PC-9 (cell line): ENCODE results near the gene AKAP11. TPM values are rescaled to one million over a fixed set of nuclear protein-coding genes. Genes with fewer than 3 reads are reported as not detected.

Source experiments
- BruUV-seq: library from RNA; stranded (reverse); fragments of 400-500 nt; replicated peaks from 2 replicates; lab custom pipeline; 2021; lab: Mats Ljungman, UMichigan
- CTCF ChIA-PET: fragments of 300-600 bp; sonication (Branson Sonifier 250); formaldehyde crosslinking; loops from one replicate; lab custom pipeline; 2022; ENCODE audit warnings: antibody characterized with exemption; lab: Charles Lee
- POLR2A ChIA-PET: fragments of 300-600 bp; sonication (Branson Sonifier 250); formaldehyde crosslinking; loops from one replicate; lab custom pipeline; 2022; ENCODE audit warnings: antibody characterized with exemption; ENCODE audit not compliant: unreplicated experiment; lab: Charles Lee
- DNase-seq, 2 experiments: peaks; one replicate each; pipeline versions ENCODE4 v3.0.0 to v3.0.0-alpha.2; 2015 to 2022; ENCODE audit warnings: mixed read lengths in 1 of 2
- H2AFZ ChIP-seq: fragments of 200-600 bp; sonication (generic); 2 replicates; pipeline ENCODE4 v1.8.1; 2017; ENCODE audit warnings: antibody characterized with exemption
- H3F3A ChIP-seq: fragments of 200-600 bp; sonication (generic); 2 replicates; pipeline ENCODE4 v1.8.1; 2017; ENCODE audit warnings: antibody characterized with exemption, mild to moderate bottlenecking, low read depth; ENCODE audit not compliant: insufficient read depth
- H3K27ac ChIP-seq: fragments of 200-600 bp; sonication (generic); 2 replicates; pipeline ENCODE4 v1.6.1; 2016; ENCODE audit warnings: mixed run types
- H3K27me3 ChIP-seq: fragments of 200-600 bp; sonication (generic); 2 replicates; pipeline ENCODE4 v1.6.1; 2016; ENCODE audit warnings: low read depth, mixed run types; ENCODE audit not compliant: insufficient read depth
- H3K36me3 ChIP-seq: fragments of 200-600 bp; sonication (generic); 2 replicates; pipeline ENCODE4 v1.6.1; 2016; ENCODE audit warnings: low read depth, mixed run types
- H3K4me1 ChIP-seq: fragments of 200-600 bp; sonication (generic); replicated peaks from 2 replicates; pipeline ENCODE4 v1.6.1; 2016; ENCODE audit warnings: mixed run types; ENCODE audit not compliant: insufficient read depth
- H3K4me2 ChIP-seq: fragments of 200-600 bp; sonication (generic); 2 replicates; pipeline ENCODE4 v1.6.1; 2017; ENCODE audit warnings: mixed run types
- H3K4me3 ChIP-seq: fragments of 200-600 bp; sonication (generic); 2 replicates; pipeline ENCODE4 v1.6.1; 2016; ENCODE audit warnings: mixed run types
- H3K79me2 ChIP-seq: fragments of 200-600 bp; sonication (generic); 2 replicates; pipeline ENCODE4 v1.6.1; 2017; ENCODE audit warnings: low read depth, mixed run types
- H3K9me2 ChIP-seq: fragments of 200-600 bp; sonication (generic); 2 replicates; pipeline ENCODE4 v1.8.1; 2017; ENCODE audit warnings: mild to moderate bottlenecking; ENCODE audit not compliant: insufficient read depth
- H3K9me3 ChIP-seq: fragments of 200-600 bp; sonication (generic); 2 replicates; pipeline ENCODE4 v1.8.1; 2016; ENCODE audit warnings: low read depth; ENCODE audit not compliant: insufficient read depth
- H4K20me1 ChIP-seq: fragments of 200-600 bp; sonication (generic); 2 replicates; pipeline ENCODE4 v1.8.1; 2017; ENCODE audit not compliant: insufficient read depth
- CTCF ChIP-seq: fragments of 200-600 bp; sonication (generic); conservative IDR thresholded peaks from 2 replicates; pipeline ENCODE4 v1.6.1; 2017; ENCODE audit warnings: mixed run types, antibody characterized with exemption, mild to moderate bottlenecking, moderate library complexity
- EZH2 ChIP-seq: fragments of 200-600 bp; sonication (generic); IDR thresholded peaks from 2 replicates; pipeline ENCODE4 v1.8.0; 2017; ENCODE audit warnings: antibody characterized with exemption, low read depth
- intact Hi-C: fragments of 100-400 bp; cut with micrococcal nuclease; formaldehyde crosslinking; loops from one replicate; pipeline ENCODE4 v1.10.0; 2022; ENCODE audit not compliant: unreplicated experiment
- total RNA-seq: library from RNA; stranded (reverse); gene quantifications from 2 replicates; pipeline ENCODE4 v1.2.3, GENCODE V29; 2021

Gene AKAP11
- total RNA-seq, 1 experiment from 2014 or later: 15.9 TPM

GRCh38 chr13:42246541-42246940 is 25.4 kb upstream of the AKAP11 start:
- no TSS peak for BruUV-seq
- Histone ChIP-seq H3K27me3 (no peaks in the 10 kb centered on the region), H3K4me3 (no peak overlapping the region), H3K9me3 (no peaks in the 10 kb centered on the region), H3K36me3 (no peaks in the 10 kb centered on the region), H3F3A (no peaks in the 10 kb centered on the region), H3K79me2 (no peaks in the 10 kb centered on the region), H3K4me1 (no peaks in the 10 kb centered on the region), H3K27ac (no peak overlapping the region), H3K9me2 (no peaks in the 10 kb centered on the region), H4K20me1 (no peaks in the 10 kb centered on the region), H2AFZ (no peak overlapping the region), H3K4me2 (no peak overlapping the region)
- TF ChIP-seq EZH2: no peak
- no peak for TF ChIP-seq CTCF
- ChIA-PET CTCF (no interaction called here), POLR2A (no interaction called here)
- intact Hi-C loops: no loop called here
- no peak for DNase-seq

GRCh38 chr13:42247883-42248282 is 24.1 kb upstream of the AKAP11 start:
- H3F3A ChIP-seq: no peaks in the 10 kb centered on the region
- DNase-seq: no peak

GRCh38 chr13:42255886-42256285 is 16.1 kb upstream of the AKAP11 start:
- POLR2A ChIA-PET: no interaction called here
- H3K36me3 ChIP-seq: no peaks in the 10 kb centered on the region

More at GRCh38 chr13:42247883-42248282, 24.1 kb upstream of the AKAP11 start:
- Histone ChIP-seq H3K27me3 (no peaks in the 10 kb centered on the region), H3K9me3 (no peaks in the 10 kb centered on the region), H3K4me3 (no peak overlapping the region), H4K20me1 (no peaks in the 10 kb centered on the region), H3K79me2 (no peaks in the 10 kb centered on the region), H3K9me2 (no peaks in the 10 kb centered on the region), H3K4me1 (no peaks in the 10 kb centered on the region), H3K4me2 (no peak overlapping the region), H2AFZ (no peak overlapping the region), H3K36me3 (no peaks in the 10 kb centered on the region), H3K27ac (no peak overlapping the region)
- TF ChIP-seq EZH2 (no peak), CTCF (no peak)
- ChIA-PET POLR2A (no interaction called here), CTCF (no interaction called here)
- intact Hi-C loops: no loop called here
- BruUV-seq: no TSS peak

More at GRCh38 chr13:42255886-42256285, 16.1 kb upstream of the AKAP11 start:
- Histone ChIP-seq H3K27me3 (no peaks in the 10 kb centered on the region), H3K79me2 (no peaks in the 10 kb centered on the region), H3K4me3 (no peak overlapping the region), H3F3A (no peaks in the 10 kb centered on the region), H3K9me3 (no peaks in the 10 kb centered on the region), H3K27ac (no peak overlapping the region), H3K9me2 (no peaks in the 10 kb centered on the region), H4K20me1 (no peaks in the 10 kb centered on the region), H2AFZ (no peak overlapping the region), H3K4me1 (no peaks in the 10 kb centered on the region), H3K4me2 (no peak overlapping the region)
- CTCF ChIA-PET: no interaction called here
- no TSS peak for BruUV-seq
- TF ChIP-seq EZH2 (no peak), CTCF (no peak)
- DNase-seq: no peak
- intact Hi-C loops: no loop called here
